Memory B cell (primary cell): ENCODE measurements around the gene RORB.
A peak's percentile ranks its signal among the peaks of the same experiment; 100 is the strongest.
"Not testable (repeated sequence)": the region's sequence is repeated elsewhere in the genome, so short reads cannot be mapped to it uniquely, and the experiment has no call there.

Source experiments
- ATAC-seq: fragments of 150-1000 bp; cut with Tn5 transposase; 2 replicates; pipeline ENCODE4 v1.10.0; 2021; ENCODE audit warnings: low read depth, mild to moderate bottlenecking, moderate library complexity
- DNase-seq, 2 donors: peaks; one replicate each; pipeline ENCODE4 v3.0.0; 2022; ENCODE audit warnings: low spot score in 2 of 2
- H3K27ac Mint-ChIP-seq: one replicate; pipeline ENCODE4 v1.8.0; 2022; ENCODE audit warnings: mild to moderate bottlenecking, moderate library complexity, mixed read lengths
- H3K27me3 Mint-ChIP-seq: one replicate; pipeline ENCODE4 v1.8.0; 2022; ENCODE audit warnings: mixed read lengths
- H3K36me3 Mint-ChIP-seq: one replicate; pipeline ENCODE4 v1.8.0; 2022; ENCODE audit warnings: mild to moderate bottlenecking, mixed read lengths
- H3K4me1 Mint-ChIP-seq: one replicate; pipeline ENCODE4 v1.8.0; 2022; ENCODE audit warnings: mixed read lengths
- H3K4me3 Mint-ChIP-seq: one replicate; pipeline ENCODE4 v1.8.0; 2022; ENCODE audit warnings: mild to moderate bottlenecking, moderate library complexity, mixed read lengths
- H3K9me3 Mint-ChIP-seq: one replicate; pipeline ENCODE4 v1.8.0; 2022; ENCODE audit warnings: mixed read lengths

The RORB gene

GRCh38 chr9:74528207-74528606 is 31.1 kb downstream of the RORB start:
- peaks cover 2% of the 10 kb centered on the region for H3K27me3 Mint-ChIP-seq
- DNase-seq (no peak), ATAC-seq (no peak)
- no peak overlapping the region for H3K27ac Mint-ChIP-seq
- peaks cover 2% of the 10 kb centered on the region for H3K4me1 Mint-ChIP-seq
- no peak overlapping the region for H3K4me3 Mint-ChIP-seq
- no peaks in the 10 kb centered on the region for H3K36me3 Mint-ChIP-seq
- no peaks in the 10 kb centered on the region for H3K9me3 Mint-ChIP-seq

GRCh38 chr9:74530458-74530857 is 33.3 kb downstream of the RORB start:
- not testable (repeated sequence) for H3K4me1 Mint-ChIP-seq, H3K9me3 Mint-ChIP-seq, DNase-seq, ATAC-seq, H3K4me3 Mint-ChIP-seq, H3K27me3 Mint-ChIP-seq, H3K36me3 Mint-ChIP-seq, H3K27ac Mint-ChIP-seq

GRCh38 chr9:74533253-74533652 is 36.1 kb downstream of the RORB start:
- Mint-ChIP-seq H3K4me1 (no peaks in the 10 kb centered on the region), H3K36me3 (no peaks in the 10 kb centered on the region), H3K27ac (no peak overlapping the region), H3K9me3 (no peaks in the 10 kb centered on the region), H3K4me3 (no peak overlapping the region), H3K27me3 (peaks cover 3% of the 10 kb centered on the region)
- ATAC-seq (no peak), DNase-seq (no peak)

- DNase-seq: no peak
- ATAC-seq: no peak
- no peaks in the 10 kb centered on the region for H3K4me1 Mint-ChIP-seq
- H3K27ac Mint-ChIP-seq: no peak overlapping the region
- no peaks in the 10 kb centered on the region for H3K9me3 Mint-ChIP-seq
- no peak overlapping the region for H3K4me3 Mint-ChIP-seq
- no peaks in the 10 kb centered on the region for H3K36me3 Mint-ChIP-seq
- H3K27me3 Mint-ChIP-seq: peaks cover 3% of the 10 kb centered on the region
Measured at GRCh38 chr9:74534841-74535240, 37.7 kb downstream of the RORB start.

GRCh38 chr9:74543145-74543544 is 46.0 kb downstream of the RORB start:
- Mint-ChIP-seq H3K27me3 (no peaks in the 10 kb centered on the region), H3K4me1 (no peaks in the 10 kb centered on the region), H3K4me3 (no peak overlapping the region), H3K36me3 (no peaks in the 10 kb centered on the region), H3K27ac (no peak overlapping the region), H3K9me3 (no peaks in the 10 kb centered on the region)
- DNase-seq (no peak), ATAC-seq (no peak)

- no peaks in the 10 kb centered on the region for H3K36me3 Mint-ChIP-seq
- peaks cover 1% of the 10 kb centered on the region for H3K27me3 Mint-ChIP-seq
- ATAC-seq: no peak
- H3K4me3 Mint-ChIP-seq: no peak overlapping the region
- no peaks in the 10 kb centered on the region for H3K9me3 Mint-ChIP-seq
- no peak for DNase-seq
- no peak overlapping the region for H3K27ac Mint-ChIP-seq
- H3K4me1 Mint-ChIP-seq: no peaks in the 10 kb centered on the region
Measured at GRCh38 chr9:74551266-74551665, 54.1 kb downstream of the RORB start.

GRCh38 chr9:74554751-74555419 is 57.8 kb downstream of the RORB start:
- Mint-ChIP-seq H3K9me3 (no peaks in the 10 kb centered on the region), H3K4me1 (peaks cover 14% of the 10 kb centered on the region), H3K4me3 (no peak overlapping the region), H3K27ac (no peak overlapping the region), H3K36me3 (no peaks in the 10 kb centered on the region), H3K27me3 (no peaks in the 10 kb centered on the region)
- DNase-seq (no peak), ATAC-seq (no peak)

- H3K36me3 Mint-ChIP-seq: no peaks in the 10 kb centered on the region
- H3K27ac Mint-ChIP-seq: no peak overlapping the region
- H3K4me1 Mint-ChIP-seq: peaks cover 14% of the 10 kb centered on the region
- H3K9me3 Mint-ChIP-seq: no peaks in the 10 kb centered on the region
- DNase-seq (no peak), ATAC-seq (no peak)
- no peak overlapping the region for H3K4me3 Mint-ChIP-seq
- no peaks in the 10 kb centered on the region for H3K27me3 Mint-ChIP-seq
Measured at GRCh38 chr9:74555565-74555964, 58.4 kb downstream of the RORB start.

GRCh38 chr9:74556685-74557084 is 59.5 kb downstream of the RORB start:
- Mint-ChIP-seq H3K36me3 (no peaks in the 10 kb centered on the region), H3K27me3 (no peaks in the 10 kb centered on the region), H3K4me3 (no peak overlapping the region), H3K4me1 (peaks cover 14% of the 10 kb centered on the region), H3K9me3 (no peaks in the 10 kb centered on the region), H3K27ac (no peak overlapping the region)
- ATAC-seq: no peak
- DNase-seq: no peak

GRCh38 chr9:74557571-74557970 is 60.4 kb downstream of the RORB start:
- Mint-ChIP-seq H3K36me3 (no peaks in the 10 kb centered on the region), H3K4me3 (peak overlapping the region; percentile 6)

GRCh38 chr9:74562611-74563010 is 65.5 kb downstream of the RORB start:
- Mint-ChIP-seq H3K4me1 (peaks cover 8% of the 10 kb centered on the region), H3K9me3 (no peaks in the 10 kb centered on the region), H3K27me3 (no peaks in the 10 kb centered on the region), H3K4me3 (no peak overlapping the region), H3K27ac (no peak overlapping the region), H3K36me3 (no peaks in the 10 kb centered on the region)
- DNase-seq (no peak), ATAC-seq (no peak)

More at GRCh38 chr9:74557571-74557970, 60.4 kb downstream of the RORB start:
- H3K27ac Mint-ChIP-seq: no peak overlapping the region
- H3K4me1 Mint-ChIP-seq: peaks cover 14% of the 10 kb centered on the region
- H3K27me3 Mint-ChIP-seq: no peaks in the 10 kb centered on the region
- peak; percentile 59 for ATAC-seq
- no peaks in the 10 kb centered on the region for H3K9me3 Mint-ChIP-seq
- DNase-seq: no peak

GRCh38 chr9:74570879-74571512 is 73.9 kb downstream of the RORB start:
- Mint-ChIP-seq H3K27ac (no peak overlapping the region), H3K27me3 (no peaks in the 10 kb centered on the region), H3K36me3 (no peaks in the 10 kb centered on the region), H3K4me1 (no peaks in the 10 kb centered on the region), H3K4me3 (no peak overlapping the region), H3K9me3 (no peaks in the 10 kb centered on the region)
- DNase-seq (no peak), ATAC-seq (peak; percentile 31)

- Mint-ChIP-seq H3K36me3 (no peaks in the 10 kb centered on the region), H3K4me1 (peaks cover 4% of the 10 kb centered on the region), H3K9me3 (no peaks in the 10 kb centered on the region), H3K27ac (no peak overlapping the region), H3K27me3 (peaks cover 2% of the 10 kb centered on the region), H3K4me3 (no peak overlapping the region)
- DNase-seq: no peak
- no peak for ATAC-seq
Measured at GRCh38 chr9:74573640-74574191, 76.6 kb downstream of the RORB start.

GRCh38 chr9:74576176-74576575 is 79.0 kb downstream of the RORB start:
- no peak for DNase-seq
- no peaks in the 10 kb centered on the region for H3K9me3 Mint-ChIP-seq
- no peak overlapping the region for H3K27ac Mint-ChIP-seq
- H3K4me1 Mint-ChIP-seq: peaks cover 4% of the 10 kb centered on the region
- peaks cover 2% of the 10 kb centered on the region for H3K27me3 Mint-ChIP-seq
- ATAC-seq: no peak
- no peak overlapping the region for H3K4me3 Mint-ChIP-seq
- no peaks in the 10 kb centered on the region for H3K36me3 Mint-ChIP-seq

- DNase-seq (no peak), ATAC-seq (peak; percentile 35)
- Mint-ChIP-seq H3K27ac (no peak overlapping the region), H3K4me1 (peaks cover 4% of the 10 kb centered on the region), H3K27me3 (peaks cover 2% of the 10 kb centered on the region), H3K36me3 (no peaks in the 10 kb centered on the region), H3K4me3 (no peak overlapping the region), H3K9me3 (no peaks in the 10 kb centered on the region)
Measured at GRCh38 chr9:74577956-74578355, 80.8 kb downstream of the RORB start.
